K562 (cell line): ENCODE measurements around the gene LGALS12. TPM values are rescaled to one million over a fixed set of nuclear protein-coding genes. Genes with fewer than 3 reads are reported as not detected.

Experiments
- HDAC3 ChIP-seq: fragments of 450-650 bp; IDR thresholded peaks from 2 replicates; pipeline ENCODE4 v1.6.1; 2018; ENCODE audit warnings: borderline replicate concordance, mild to moderate bottlenecking, moderate library complexity; ENCODE audit not compliant: partially characterized antibody
- KLF1 ChIP-seq: fragments of 450-650 bp; IDR thresholded peaks from 2 replicates; pipeline ENCODE4 v1.6.1; 2016; ENCODE audit warnings: missing genetic modification characterization, missing compliant biosample characterization
- POLR2AphosphoS2 ChIP-seq: IDR thresholded peaks from 2 replicates; pipeline ENCODE4 v1.6.1; 2012; ENCODE audit warnings: low read length, improper control_type of control experiment
- RBM17 ChIP-seq: fragments of 200-400 bp; formaldehyde crosslinking; IDR thresholded peaks from 2 replicates; pipeline ENCODE4 v1.6.1; 2017; ENCODE audit warnings: low read depth, mild to moderate bottlenecking, low read length, borderline replicate concordance
- SMAD3 ChIP-seq: fragments of 450-650 bp; formaldehyde crosslinking; conservative IDR thresholded peaks from 2 replicates; pipeline ENCODE4 v1.4.0; 2020; ENCODE audit warnings: mild to moderate bottlenecking
- TEAD2 ChIP-seq: fragments of 450-650 bp; IDR thresholded peaks from 2 replicates; pipeline ENCODE4 v1.6.1; 2016; ENCODE audit warnings: missing genetic modification characterization, control low read depth, missing compliant biosample characterization
- ZNF146 ChIP-seq: IDR thresholded peaks from one replicate; pipeline ENCODE4 v1.6.1; 2018; ENCODE audit warnings: missing compliant biosample characterization; ENCODE audit not compliant: unreplicated experiment
- polyA plus RNA-seq, 8 experiments: library from polyadenylated mRNA; depleted of rRNA in 4 of 8; stranded (reverse) in 5 of 8; unstranded in 3 of 8; fragments of >200 nt; fragmentation: Nextera tagmentation in 2 of 8; fragmentation: Illumina TruSeq in 1 of 8; extraction: Ambion mirVana in 2 of 8; extraction: Trizol in 1 of 8; gene quantifications; 2 replicates each; pipeline versions ENCODE4 v1.2.1 to v1.2.3, GENCODE V29; 2011 to 2014; ENCODE audit warnings: inconsistent platforms in 1 of 8, missing spikeins in 1 of 8
- total RNA-seq, 7 experiments: library from RNA; depleted of rRNA in 6 of 7; stranded (reverse); fragments of >200 nt in 6 of 7; fragmentation: Illumina TruSeq in 2 of 7; extraction: Trizol in 2 of 7; gene quantifications; 2 replicates each; pipeline versions ENCODE4 v1.2.1 to v1.2.3, GENCODE V29; 2011 to 2021; ENCODE audit warnings: low replicate concordance in 1 of 7
- TF ChIP-seq, protein P1 (sequence below), 2 experiments: fragments of 450-650 bp; IDR thresholded peaks; 2 replicates each; pipeline ENCODE4 v1.6.1; 2018; ENCODE audit warnings: mild to moderate bottlenecking in 2 of 2, low read depth in 1 of 2; ENCODE audit not compliant: partially characterized antibody in 2 of 2
- TF ChIP-seq, protein P2 (sequence below), 2 experiments: fragments of 250-450 bp in 1 of 2; fragments of 450-650 bp in 1 of 2; sonication (Bioruptor Pico) in 1 of 2; IDR thresholded peaks; 2 replicates each; pipeline versions ENCODE4 v1.6.1 to v1.8.0; 2016 to 2021; ENCODE audit warnings: mild to moderate bottlenecking in 2 of 2, moderate library complexity in 2 of 2, missing compliant biosample characterization in 1 of 2, missing genetic modification characterization in 1 of 2
- TF ChIP-seq, protein P3 (sequence below): sonication (generic); formaldehyde crosslinking; IDR thresholded peaks from 2 replicates; pipeline ENCODE4 v1.8.0; 2022; ENCODE audit warnings: mild to moderate bottlenecking, low read depth, missing genetic modification reagents

Gene LGALS12
- total and polyA plus RNA-seq, 9 of the 15 experiments (the other 6 are each of a cell fraction or from before 2014, with no cell fraction given): 0.66 to 8.0 (median 5.0) TPM

DNA sequence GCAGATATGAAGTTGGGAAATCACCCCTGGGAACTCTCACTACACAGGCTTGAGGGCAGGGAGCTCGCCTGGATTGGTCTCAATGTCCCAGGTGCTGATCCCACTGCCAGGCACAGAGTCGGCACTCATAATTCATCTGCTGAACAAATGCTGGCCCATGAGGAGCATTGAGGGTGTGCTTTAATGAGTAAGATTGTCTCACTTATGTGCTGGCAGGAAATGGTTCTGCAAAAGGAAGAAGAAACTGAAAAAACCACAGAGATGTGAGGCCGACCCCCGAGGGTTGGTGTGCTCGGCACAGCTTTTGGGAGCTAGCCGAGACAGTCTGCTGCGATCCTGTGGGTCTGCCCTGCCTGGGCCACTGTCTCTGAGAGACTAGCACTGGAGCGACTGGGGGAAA, 47.9 kb downstream of the LGALS12 start (continued):
- TF ChIP-seq, protein P1, sequence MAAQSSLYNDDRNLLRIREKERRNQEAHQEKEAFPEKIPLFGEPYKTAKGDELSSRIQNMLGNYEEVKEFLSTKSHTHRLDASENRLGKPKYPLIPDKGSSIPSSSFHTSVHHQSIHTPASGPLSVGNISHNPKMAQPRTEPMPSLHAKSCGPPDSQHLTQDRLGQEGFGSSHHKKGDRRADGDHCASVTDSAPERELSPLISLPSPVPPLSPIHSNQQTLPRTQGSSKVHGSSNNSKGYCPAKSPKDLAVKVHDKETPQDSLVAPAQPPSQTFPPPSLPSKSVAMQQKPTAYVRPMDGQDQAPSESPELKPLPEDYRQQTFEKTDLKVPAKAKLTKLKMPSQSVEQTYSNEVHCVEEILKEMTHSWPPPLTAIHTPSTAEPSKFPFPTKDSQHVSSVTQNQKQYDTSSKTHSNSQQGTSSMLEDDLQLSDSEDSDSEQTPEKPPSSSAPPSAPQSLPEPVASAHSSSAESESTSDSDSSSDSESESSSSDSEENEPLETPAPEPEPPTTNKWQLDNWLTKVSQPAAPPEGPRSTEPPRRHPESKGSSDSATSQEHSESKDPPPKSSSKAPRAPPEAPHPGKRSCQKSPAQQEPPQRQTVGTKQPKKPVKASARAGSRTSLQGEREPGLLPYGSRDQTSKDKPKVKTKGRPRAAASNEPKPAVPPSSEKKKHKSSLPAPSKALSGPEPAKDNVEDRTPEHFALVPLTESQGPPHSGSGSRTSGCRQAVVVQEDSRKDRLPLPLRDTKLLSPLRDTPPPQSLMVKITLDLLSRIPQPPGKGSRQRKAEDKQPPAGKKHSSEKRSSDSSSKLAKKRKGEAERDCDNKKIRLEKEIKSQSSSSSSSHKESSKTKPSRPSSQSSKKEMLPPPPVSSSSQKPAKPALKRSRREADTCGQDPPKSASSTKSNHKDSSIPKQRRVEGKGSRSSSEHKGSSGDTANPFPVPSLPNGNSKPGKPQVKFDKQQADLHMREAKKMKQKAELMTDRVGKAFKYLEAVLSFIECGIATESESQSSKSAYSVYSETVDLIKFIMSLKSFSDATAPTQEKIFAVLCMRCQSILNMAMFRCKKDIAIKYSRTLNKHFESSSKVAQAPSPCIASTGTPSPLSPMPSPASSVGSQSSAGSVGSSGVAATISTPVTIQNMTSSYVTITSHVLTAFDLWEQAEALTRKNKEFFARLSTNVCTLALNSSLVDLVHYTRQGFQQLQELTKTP (IDR thresholded peaks at IDR 0.05; ENCODE audit: low read depth in 1 of 2, partially characterized antibody in 2 of 2): no peak
- TF ChIP-seq KLF1 (tag): no peak
- TF ChIP-seq, protein P2, sequence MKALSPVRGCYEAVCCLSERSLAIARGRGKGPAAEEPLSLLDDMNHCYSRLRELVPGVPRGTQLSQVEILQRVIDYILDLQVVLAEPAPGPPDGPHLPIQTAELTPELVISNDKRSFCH (CRISPR knock-in tag; IDR thresholded peaks at IDR 0.05): no peak
- TF ChIP-seq, protein P2 (tag; IDR thresholded peaks at IDR 0.05): no peak
- no peak for TF ChIP-seq POLR2AphosphoS2
- no peak for TF ChIP-seq RBM17
- TF ChIP-seq, protein P3, sequence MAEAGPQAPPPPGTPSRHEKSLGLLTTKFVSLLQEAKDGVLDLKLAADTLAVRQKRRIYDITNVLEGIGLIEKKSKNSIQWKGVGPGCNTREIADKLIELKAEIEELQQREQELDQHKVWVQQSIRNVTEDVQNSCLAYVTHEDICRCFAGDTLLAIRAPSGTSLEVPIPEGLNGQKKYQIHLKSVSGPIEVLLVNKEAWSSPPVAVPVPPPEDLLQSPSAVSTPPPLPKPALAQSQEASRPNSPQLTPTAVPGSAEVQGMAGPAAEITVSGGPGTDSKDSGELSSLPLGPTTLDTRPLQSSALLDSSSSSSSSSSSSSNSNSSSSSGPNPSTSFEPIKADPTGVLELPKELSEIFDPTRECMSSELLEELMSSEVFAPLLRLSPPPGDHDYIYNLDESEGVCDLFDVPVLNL (CRISPR knock-in tag): no peak
- TF ChIP-seq HDAC3: no peak
- no peak for TF ChIP-seq SMAD3
- no peak for TF ChIP-seq TEAD2 (tag)
- TF ChIP-seq ZNF146: no peak
